Tibial nerve (tissue), 4 donors: ENCODE measurements around the gene KCTD14. TPM values are rescaled to one million over a fixed set of nuclear protein-coding genes. Genes with fewer than 3 reads are reported as not detected.
"Not testable (repeated sequence)": the region's sequence is repeated elsewhere in the genome, so short reads cannot be mapped to it uniquely, and the experiment has no call there.

ENCODE experiments used
- DNase-seq, 2 donors: peaks; one replicate each; pipeline ENCODE4 v3.0.0-alpha.2; 2019; ENCODE audit warnings: low spot score in 2 of 2
- H3K27ac ChIP-seq, 4 donors: fragments of 200-600 bp; sonication (generic) in 3 of 4; one replicate each; pipeline ENCODE4 v1.5.1; 2017 to 2019; ENCODE audit warnings: mild to moderate bottlenecking in 1 of 4
- H3K27me3 ChIP-seq, 2 donors: fragments of 200-600 bp; sonication (generic) in 1 of 2; one replicate each; pipeline versions ENCODE4 v1.5.1 to v1.6.0; 2017 to 2019
- H3K36me3 ChIP-seq, 3 donors: fragments of 200-600 bp; sonication (generic); one replicate each; pipeline ENCODE4 v1.5.1; 2018 to 2019
- H3K4me1 ChIP-seq, 4 donors: fragments of 200-600 bp; sonication (generic) in 3 of 4; one replicate each; pipeline ENCODE4 v1.5.1; 2017 to 2019
- H3K4me3 ChIP-seq, 4 donors: fragments of 200-600 bp; sonication (generic) in 3 of 4; one replicate each; pipeline ENCODE4 v1.5.1; 2017 to 2019; ENCODE audit warnings: mild to moderate bottlenecking in 1 of 4, moderate library complexity in 1 of 4
- H3K9me3 ChIP-seq, 4 donors: fragments of 200-600 bp; sonication (generic) in 3 of 4; one replicate each; pipeline ENCODE4 v1.5.1; 2017 to 2019
- EP300 ChIP-seq, 2 donors: sonication (generic); formaldehyde crosslinking; IDR thresholded peaks; one replicate each; pipeline ENCODE4 v1.6.1; 2017; ENCODE audit warnings: antibody characterized with exemption in 2 of 2, mild to moderate bottlenecking in 1 of 2
- POLR2A ChIP-seq, 2 donors: fragments of 450-650 bp; IDR thresholded peaks; one replicate each; pipeline ENCODE4 v1.6.1; 2017; ENCODE audit warnings: antibody characterized with exemption in 2 of 2, mild to moderate bottlenecking in 2 of 2, moderate library complexity in 2 of 2
- WGBS, 2 donors: methylation state at CpG; one replicate each; pipeline ENCODE4 v1.1.5; 2018; 5-methylcytosine and 5-hydroxymethylcytosine counted together
- total RNA-seq, 4 donors: library from RNA; depleted of rRNA; stranded (reverse); fragments of >200 nt; gene quantifications; one replicate each; pipeline ENCODE4 v1.1.0, GENCODE V29; 2016
- TF ChIP-seq, protein P1 (sequence below), 5 experiments: fragments of 200-600 bp in 3 of 5; fragments of 450-650 bp in 2 of 5; sonication (generic) in 3 of 5; IDR thresholded peaks; one replicate each; pipeline ENCODE4 v1.5.1; 2016 to 2019; ENCODE audit warnings: antibody characterized with exemption in 5 of 5, mild to moderate bottlenecking in 3 of 5, moderate library complexity in 2 of 5

The KCTD14 gene
- total RNA-seq, 4 donors from 2014 or later, result 2.5 to 6.0 (median 3.4) TPM

DNA sequence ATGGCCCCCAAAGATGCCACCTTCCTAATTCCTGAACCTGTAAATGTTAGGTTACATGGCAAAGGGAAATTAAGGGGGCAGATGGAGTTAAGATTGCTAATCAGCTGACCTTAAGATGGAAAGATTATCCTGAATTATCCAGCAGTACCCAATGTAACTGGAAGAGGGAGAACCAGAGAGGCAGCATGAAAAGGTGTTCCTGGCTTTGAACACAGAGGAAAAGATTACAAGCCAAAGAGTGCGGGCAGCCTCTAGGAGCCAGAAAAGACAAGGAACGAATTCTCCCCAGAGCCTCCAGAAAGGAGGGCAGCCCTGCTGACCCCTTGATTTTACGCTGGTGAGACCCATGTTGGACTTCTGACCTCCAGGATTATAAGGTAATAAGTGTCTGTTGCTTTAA, 25.5 kb upstream of the KCTD14 start:
- WGBS, 2 donors, result 70 to 72% methylated on average over 3 of the region's 3 CpGs

DNA sequence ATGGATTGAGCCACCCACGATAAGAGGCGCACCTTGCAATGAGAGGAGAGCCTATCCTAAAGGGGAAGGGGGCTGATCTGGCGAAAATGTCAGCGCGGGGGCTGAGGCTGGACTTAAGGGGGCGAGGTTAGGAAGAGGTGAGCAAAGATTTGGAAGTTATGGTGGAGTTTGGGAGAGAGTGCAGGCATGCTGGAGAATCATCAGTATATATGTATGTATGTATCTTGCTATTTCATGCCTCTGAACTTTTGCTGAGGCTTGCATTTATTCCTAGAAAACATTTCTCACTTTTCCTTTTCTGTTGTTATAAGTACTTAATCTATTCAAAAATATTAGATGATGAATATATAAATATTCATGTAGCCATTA, 23.4 kb upstream of the KCTD14 start:
- H3K36me3 ChIP-seq, result no peaks in the 10 kb centered on the region
- 17 to 18% methylated on average over 6 of the region's 6 CpGs for WGBS, 2 donors
- peaks cover 0 to 11% (median 5%) of the 10 kb centered on the region in 4 donors for H3K4me1 ChIP-seq
- H3K9me3 ChIP-seq, result no peaks in the 10 kb centered on the region
- no peak for DNase-seq
- peak overlapping the region in 3 of 4 donors; percentile 53 to 83 (median 83) for H3K27ac ChIP-seq
- TF ChIP-seq, protein P1, sequence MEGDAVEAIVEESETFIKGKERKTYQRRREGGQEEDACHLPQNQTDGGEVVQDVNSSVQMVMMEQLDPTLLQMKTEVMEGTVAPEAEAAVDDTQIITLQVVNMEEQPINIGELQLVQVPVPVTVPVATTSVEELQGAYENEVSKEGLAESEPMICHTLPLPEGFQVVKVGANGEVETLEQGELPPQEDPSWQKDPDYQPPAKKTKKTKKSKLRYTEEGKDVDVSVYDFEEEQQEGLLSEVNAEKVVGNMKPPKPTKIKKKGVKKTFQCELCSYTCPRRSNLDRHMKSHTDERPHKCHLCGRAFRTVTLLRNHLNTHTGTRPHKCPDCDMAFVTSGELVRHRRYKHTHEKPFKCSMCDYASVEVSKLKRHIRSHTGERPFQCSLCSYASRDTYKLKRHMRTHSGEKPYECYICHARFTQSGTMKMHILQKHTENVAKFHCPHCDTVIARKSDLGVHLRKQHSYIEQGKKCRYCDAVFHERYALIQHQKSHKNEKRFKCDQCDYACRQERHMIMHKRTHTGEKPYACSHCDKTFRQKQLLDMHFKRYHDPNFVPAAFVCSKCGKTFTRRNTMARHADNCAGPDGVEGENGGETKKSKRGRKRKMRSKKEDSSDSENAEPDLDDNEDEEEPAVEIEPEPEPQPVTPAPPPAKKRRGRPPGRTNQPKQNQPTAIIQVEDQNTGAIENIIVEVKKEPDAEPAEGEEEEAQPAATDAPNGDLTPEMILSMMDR (IDR thresholded peaks at IDR 0.05), result no peak
- no peak for TF ChIP-seq EP300 (IDR thresholded peaks at IDR 0.05)
- TF ChIP-seq POLR2A (IDR thresholded peaks at IDR 0.05), result no peak
- no peaks in the 10 kb centered on the region for H3K27me3 ChIP-seq
- H3K4me3 ChIP-seq, result peak overlapping the region in 1 of 4 donors; percentile 54

More for the DNA sequence above, 25.5 kb upstream of the KCTD14 start:
- TF ChIP-seq, protein P1 (IDR thresholded peaks at IDR 0.05), result no peak
- no peak for DNase-seq
- H3K27me3 ChIP-seq, result peaks cover 0 to 2% of the 10 kb centered on the region in 2 donors
- H3K4me3 ChIP-seq, result no peak overlapping the region
- H3K36me3 ChIP-seq, result no peaks in the 10 kb centered on the region
- H3K27ac ChIP-seq, result no peak overlapping the region
- peaks cover 0 to 11% (median 5%) of the 10 kb centered on the region in 4 donors for H3K4me1 ChIP-seq
- no peaks in the 10 kb centered on the region for H3K9me3 ChIP-seq

DNA sequence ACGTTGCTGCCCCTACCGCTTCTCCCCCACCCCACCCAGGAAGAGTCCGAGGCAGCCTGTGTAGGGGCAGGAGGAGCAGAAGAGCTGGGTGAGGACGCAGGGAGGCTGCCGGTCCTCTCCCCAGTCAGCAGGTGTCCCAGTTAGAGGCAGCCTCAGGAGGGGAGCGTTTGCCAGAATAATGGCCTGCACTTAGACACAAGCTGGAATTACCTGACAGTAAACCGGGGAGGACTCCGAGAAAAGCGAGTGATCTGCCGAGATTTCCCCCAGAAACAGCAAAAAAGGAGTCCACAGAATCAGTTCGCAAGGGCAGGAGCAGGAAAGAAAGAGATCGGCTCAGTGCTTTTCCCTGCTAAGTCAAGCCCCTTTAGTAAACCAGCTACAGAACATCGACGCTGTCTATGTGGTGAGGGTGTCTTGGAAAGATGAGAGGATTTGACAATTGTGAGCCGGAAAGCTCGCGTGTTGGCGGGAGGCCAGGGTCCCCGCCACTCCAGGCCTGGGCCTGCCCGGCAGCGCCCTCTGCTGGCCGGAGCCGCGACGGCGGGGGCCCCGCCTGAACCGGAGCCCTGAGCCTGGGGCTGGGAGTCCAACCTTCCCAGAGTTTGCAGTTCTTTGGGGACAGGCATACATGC, 22.9 kb upstream of the KCTD14 start:
- Histone ChIP-seq H3K9me3 (no peaks in the 10 kb centered on the region), H3K36me3 (no peaks in the 10 kb centered on the region), H3K27ac (peak overlapping the region; percentile 32 to 83 (median 68)), H3K27me3 (no peaks in the 10 kb centered on the region), H3K4me1 (peaks cover 0 to 12% (median 5%) of the 10 kb centered on the region in 4 donors), H3K4me3 (peak overlapping the region; percentile 33 to 54 (median 47))
- 2 to 3% methylated on average over 21 to 28 of the region's 28 CpGs for WGBS, 2 donors
- TF ChIP-seq, protein P1 (IDR thresholded peaks at IDR 0.05), result peak; percentile 97 to 99 (median 97)
- TF ChIP-seq EP300 (IDR thresholded peaks at IDR 0.05) (peak; percentile 19 to 83), POLR2A (IDR thresholded peaks at IDR 0.05) (no peak)
- peak; percentile 69 to 76 for DNase-seq

DNA sequence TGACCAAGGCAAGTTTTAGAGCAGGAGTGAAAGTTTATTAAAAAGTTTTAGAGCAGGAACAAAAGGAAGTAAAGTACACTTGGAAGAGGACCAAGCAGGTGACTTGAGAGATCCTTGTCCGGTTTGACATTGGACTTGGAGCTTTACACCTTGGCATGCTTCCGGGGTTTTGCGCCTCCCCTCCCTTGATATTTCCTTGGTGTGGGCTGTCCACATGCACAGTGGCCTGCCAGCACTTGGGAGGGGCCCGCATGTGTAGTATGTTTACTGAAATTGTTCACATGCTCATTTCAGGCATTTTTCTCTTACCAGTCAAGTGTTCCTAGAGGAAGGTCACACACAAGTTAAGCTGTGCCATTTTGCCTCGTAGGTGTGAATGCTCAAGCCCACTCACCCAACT, 21.6 kb upstream of the KCTD14 start:
- H3K4me3 ChIP-seq, result no peak overlapping the region
- H3K36me3 ChIP-seq, result no peaks in the 10 kb centered on the region
- DNase-seq, result no peak
- peaks cover 0 to 24% (median 15%) of the 10 kb centered on the region in 4 donors for H3K4me1 ChIP-seq
- no peaks in the 10 kb centered on the region for H3K27me3 ChIP-seq
- H3K9me3 ChIP-seq, result no peaks in the 10 kb centered on the region
- no peak overlapping the region for H3K27ac ChIP-seq
- WGBS, 2 donors, result 76 to 81% methylated on average over 5 of the region's 5 CpGs
- TF ChIP-seq POLR2A (IDR thresholded peaks at IDR 0.05), result no peak
- TF ChIP-seq EP300 (IDR thresholded peaks at IDR 0.05), result no peak
- TF ChIP-seq, protein P1 (IDR thresholded peaks at IDR 0.05), result no peak

DNA sequence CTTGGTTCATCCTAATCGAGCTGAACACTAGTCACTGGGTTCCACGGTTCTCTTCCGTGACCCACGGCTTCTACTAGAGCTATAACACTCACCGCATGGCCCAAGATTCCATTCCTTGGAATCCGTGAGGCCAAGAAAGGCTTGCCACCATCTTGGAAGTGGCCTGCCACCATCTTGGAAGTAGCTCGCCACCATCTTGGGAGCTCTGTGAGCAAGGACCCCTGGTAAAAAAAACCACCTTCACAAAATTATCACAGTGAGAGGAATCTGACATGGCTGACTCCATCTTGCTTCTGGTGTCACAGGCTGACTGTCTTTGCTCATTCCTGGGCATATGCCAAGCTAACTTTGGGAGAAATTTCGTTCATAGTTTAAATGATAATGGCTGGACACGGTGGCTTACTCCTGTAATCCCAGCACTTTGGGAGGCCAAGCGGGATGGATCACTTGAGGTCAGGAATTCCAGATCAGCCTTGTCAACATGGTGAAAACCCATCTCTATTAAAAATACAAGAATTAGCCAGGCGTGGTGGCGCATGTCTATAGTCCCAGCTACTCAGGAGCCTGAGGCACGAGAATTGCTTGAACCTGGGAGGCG, 18.9 kb upstream of the KCTD14 start:
- WGBS, 2 donors, result 93 to 96% methylated on average over 14 of the region's 14 CpGs
- TF ChIP-seq POLR2A (IDR thresholded peaks at IDR 0.05) (no peak), EP300 (IDR thresholded peaks at IDR 0.05) (no peak)
- TF ChIP-seq, protein P1 (IDR thresholded peaks at IDR 0.05), result no peak
- H3K27ac ChIP-seq, result no peak overlapping the region
- peaks cover 0 to 37% (median 23%) of the 10 kb centered on the region in 4 donors for H3K4me1 ChIP-seq
- H3K36me3 ChIP-seq, result no peaks in the 10 kb centered on the region
- DNase-seq, result no peak
- no peaks in the 10 kb centered on the region for H3K27me3 ChIP-seq
- H3K9me3 ChIP-seq, result no peaks in the 10 kb centered on the region
- H3K4me3 ChIP-seq, result no peak overlapping the region

DNA sequence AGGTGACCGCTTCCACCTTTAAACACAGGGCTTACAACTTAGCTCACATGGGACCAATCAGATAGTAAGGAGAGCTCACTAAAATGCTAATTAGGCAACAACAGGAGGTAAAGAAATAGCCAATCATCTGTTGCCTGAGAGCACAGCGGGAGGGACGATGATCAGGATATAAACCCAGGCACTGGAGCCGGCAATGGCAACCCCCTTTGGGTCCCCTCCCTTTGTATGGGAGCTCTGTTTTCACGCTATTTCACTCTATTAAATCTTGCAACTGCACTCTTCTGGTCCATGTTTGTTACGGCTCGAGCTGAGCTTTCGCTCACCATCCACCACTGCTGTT, 18.3 kb upstream of the KCTD14 start:
- peaks cover 0 to 37% (median 22%) of the 10 kb centered on the region in 4 donors for H3K4me1 ChIP-seq
- not testable (repeated sequence) for H3K9me3 ChIP-seq, H3K36me3 ChIP-seq, H3K4me3 ChIP-seq, DNase-seq, H3K27ac ChIP-seq, H3K27me3 ChIP-seq
- 91 to 92% methylated on average over 8 of the region's 8 CpGs for WGBS, 2 donors
